Neural progenitor cell (in vitro differentiated cells): Measurements from ENCODE around the gene GADD45G. TPM values are rescaled to one million over a fixed set of nuclear protein-coding genes. Genes with fewer than 3 reads are reported as not detected.
A peak's percentile ranks its signal among the peaks of the same experiment; 100 is the strongest.

Source experiments
- DNase-seq: peaks from one replicate; pipeline ENCODE4 v3.0.0-alpha.2; 2016; ENCODE audit warnings: low spot score
- H2AFZ ChIP-seq: fragments of 200-600 bp; sonication (generic); replicated peaks from 2 replicates; pipeline ENCODE4 v1.6.1; 2016; ENCODE audit warnings: antibody characterized with exemption
- H3F3A ChIP-seq: fragments of 200-600 bp; sonication (generic); 2 replicates; pipeline ENCODE4 v1.6.1; 2016; ENCODE audit warnings: antibody characterized with exemption, low read depth
- H3K27ac ChIP-seq: fragments of 200-600 bp; sonication (generic); 2 replicates; pipeline ENCODE4 v1.5.1; 2016; ENCODE audit warnings: mild to moderate bottlenecking
- H3K27me3 ChIP-seq: fragments of 200-600 bp; sonication (generic); 2 replicates; pipeline ENCODE4 v1.6.1; 2016; ENCODE audit warnings: mild to moderate bottlenecking, moderate library complexity
- H3K36me3 ChIP-seq: fragments of 200-600 bp; sonication (generic); 2 replicates; pipeline ENCODE4 v1.5.1; 2016
- H3K4me1 ChIP-seq: fragments of 200-600 bp; sonication (generic); 2 replicates; pipeline ENCODE4 v1.6.1; 2016; ENCODE audit warnings: mixed run types
- H3K4me2 ChIP-seq: fragments of 200-600 bp; sonication (generic); 2 replicates; pipeline ENCODE4 v1.6.1; 2016
- H3K4me3 ChIP-seq: fragments of 200-600 bp; sonication (generic); 2 replicates; pipeline ENCODE4 v1.5.1; 2016
- H3K79me2 ChIP-seq: fragments of 200-600 bp; sonication (generic); 2 replicates; pipeline ENCODE4 v1.6.1; 2016; ENCODE audit warnings: low read depth
- H3K9ac ChIP-seq: fragments of 200-600 bp; sonication (generic); 2 replicates; pipeline ENCODE4 v1.6.1; 2016
- H3K9me3 ChIP-seq: fragments of 200-600 bp; sonication (generic); 2 replicates; pipeline ENCODE4 v1.5.1; 2016; ENCODE audit warnings: low read depth
- H4K20me1 ChIP-seq: fragments of 200-600 bp; sonication (generic); 2 replicates; pipeline ENCODE4 v1.6.1; 2016; ENCODE audit warnings: low read depth
- H3K27ac Mint-ChIP-seq: 3 replicates; pipeline ENCODE4 v1.8.0; 2021; ENCODE audit warnings: mixed read lengths
- H3K27me3 Mint-ChIP-seq: 2 replicates; pipeline ENCODE4 v1.8.0; 2022; ENCODE audit warnings: low read depth, mild to moderate bottlenecking, inconsistent platforms, moderate library complexity, mixed read lengths; ENCODE audit not compliant: insufficient read depth
- H3K36me3 Mint-ChIP-seq: 3 replicates; pipeline ENCODE4 v1.8.0; 2021; ENCODE audit warnings: mixed read lengths
- H3K4me1 Mint-ChIP-seq: 3 replicates; pipeline ENCODE4 v1.8.0; 2021; ENCODE audit warnings: mixed read lengths
- H3K4me3 Mint-ChIP-seq: 3 replicates; pipeline ENCODE4 v1.8.0; 2021; ENCODE audit warnings: mild to moderate bottlenecking, moderate library complexity, mixed read lengths
- H3K9me3 Mint-ChIP-seq: 3 replicates; pipeline ENCODE4 v1.8.0; 2020; ENCODE audit warnings: mixed read lengths
- CTCF ChIP-seq: fragments of 200-600 bp; sonication (generic); IDR thresholded peaks from 2 replicates; pipeline ENCODE4 v1.5.1; 2017; ENCODE audit warnings: antibody characterized with exemption, mild to moderate bottlenecking
- EZH2 ChIP-seq: fragments of 200-600 bp; sonication (generic); IDR thresholded peaks from 2 replicates; pipeline ENCODE4 v1.6.1; 2017; ENCODE audit warnings: antibody characterized with exemption, mild to moderate bottlenecking, moderate library complexity
- EZH2phosphoT487 ChIP-seq: fragments of 200-600 bp; sonication (generic); IDR thresholded peaks from 2 replicates; pipeline ENCODE4 v1.6.1; 2017; ENCODE audit warnings: antibody characterized with exemption
- total RNA-seq: library from RNA; depleted of rRNA; stranded (reverse); fragments of >200 nt; gene quantifications from 2 replicates; pipeline ENCODE4 v1.2.3, GENCODE V29; 2015; ENCODE audit warnings: low replicate concordance

Gene GADD45G
- total RNA-seq, 1 donor from 2014 or later: not detected

GRCh38 chr9:89574309-89574708 lies 30.5 kb upstream of the GADD45G start:
- H3K79me2 ChIP-seq: no peaks in the 10 kb centered on the region
- no peaks in the 10 kb centered on the region for H3K4me1 ChIP-seq
- no peak overlapping the region for H3K27ac ChIP-seq
- no peaks in the 10 kb centered on the region for H3K4me1 Mint-ChIP-seq
- TF ChIP-seq CTCF (no peak), EZH2 (no peak), EZH2phosphoT487 (no peak)
- peaks cover 8% of the 10 kb centered on the region for H3K27me3 Mint-ChIP-seq
- no peak overlapping the region for H3K9ac ChIP-seq
- H3K36me3 Mint-ChIP-seq: no peaks in the 10 kb centered on the region
- no peak overlapping the region for H3K4me3 ChIP-seq
- H3K4me3 Mint-ChIP-seq: no peak overlapping the region
- no peaks in the 10 kb centered on the region for H3F3A ChIP-seq
- no peaks in the 10 kb centered on the region for H4K20me1 ChIP-seq
- no peaks in the 10 kb centered on the region for H3K36me3 ChIP-seq
- no peaks in the 10 kb centered on the region for H3K9me3 ChIP-seq
- H3K9me3 Mint-ChIP-seq: no peaks in the 10 kb centered on the region
- no peaks in the 10 kb centered on the region for H3K27me3 ChIP-seq
- H3K27ac Mint-ChIP-seq: no peak overlapping the region
- H2AFZ ChIP-seq: no peak overlapping the region
- no peak for DNase-seq
- H3K4me2 ChIP-seq: no peak overlapping the region

- no peak overlapping the region for H3K4me2 ChIP-seq
- H4K20me1 ChIP-seq: no peaks in the 10 kb centered on the region
- no peaks in the 10 kb centered on the region for H3K4me1 ChIP-seq
- H3K79me2 ChIP-seq: no peaks in the 10 kb centered on the region
- H2AFZ ChIP-seq: no peak overlapping the region
- Mint-ChIP-seq H3K27me3 (peaks cover 8% of the 10 kb centered on the region), H3K9me3 (no peaks in the 10 kb centered on the region), H3K36me3 (no peaks in the 10 kb centered on the region), H3K27ac (no peak overlapping the region), H3K4me1 (no peaks in the 10 kb centered on the region), H3K4me3 (no peak overlapping the region)
- DNase-seq: peak; percentile 27
- no peaks in the 10 kb centered on the region for H3K9me3 ChIP-seq
- H3F3A ChIP-seq: no peaks in the 10 kb centered on the region
- no peaks in the 10 kb centered on the region for H3K27me3 ChIP-seq
- no peaks in the 10 kb centered on the region for H3K36me3 ChIP-seq
- H3K4me3 ChIP-seq: no peak overlapping the region
- no peak for TF ChIP-seq EZH2phosphoT487
- TF ChIP-seq CTCF: peak; percentile 84
- H3K27ac ChIP-seq: no peak overlapping the region
- H3K9ac ChIP-seq: no peak overlapping the region
These were observed 28.4 kb upstream of the GADD45G start for GRCh38 chr9:89576404-89576839.

GRCh38 chr9:89577363-89577762 lies 27.4 kb upstream of the GADD45G start:
- no peak overlapping the region for H3K27ac Mint-ChIP-seq
- Histone ChIP-seq H3K4me2 (no peak overlapping the region), H3K4me1 (no peaks in the 10 kb centered on the region), H2AFZ (no peak overlapping the region), H3F3A (no peaks in the 10 kb centered on the region), H4K20me1 (no peaks in the 10 kb centered on the region), H3K27ac (no peak overlapping the region), H3K79me2 (no peaks in the 10 kb centered on the region), H3K9ac (no peak overlapping the region), H3K36me3 (no peaks in the 10 kb centered on the region), H3K4me3 (no peak overlapping the region), H3K27me3 (no peaks in the 10 kb centered on the region), H3K9me3 (no peaks in the 10 kb centered on the region)
- DNase-seq: no peak
- TF ChIP-seq EZH2: no peak
- TF ChIP-seq CTCF: no peak
- no peak for TF ChIP-seq EZH2phosphoT487
- no peaks in the 10 kb centered on the region for H3K4me1 Mint-ChIP-seq
- no peaks in the 10 kb centered on the region for H3K9me3 Mint-ChIP-seq
- no peaks in the 10 kb centered on the region for H3K36me3 Mint-ChIP-seq
- H3K4me3 Mint-ChIP-seq: no peak overlapping the region
- H3K27me3 Mint-ChIP-seq: peaks cover 4% of the 10 kb centered on the region
